ENCODE measurements around the gene PHF8.

DNA sequence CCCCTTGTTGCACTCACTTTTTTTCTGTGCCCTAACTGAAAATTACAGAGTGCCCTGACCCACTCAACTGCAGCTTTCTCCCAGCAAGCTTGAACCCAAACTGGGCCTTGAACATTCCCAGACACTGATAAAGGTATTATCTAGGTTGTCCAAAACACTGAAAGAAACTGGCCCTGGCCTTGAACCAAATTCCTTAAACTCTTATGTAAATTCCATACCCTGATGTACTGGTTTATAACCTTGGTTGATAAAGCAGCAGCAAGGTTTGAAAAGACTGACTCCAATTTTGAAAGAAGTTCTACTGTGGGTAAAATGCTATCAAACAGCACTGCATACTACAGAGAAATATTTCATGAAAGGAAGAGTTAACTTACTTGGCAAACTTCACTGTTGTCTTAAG lies 125.6 kb downstream of the PHF8 start:
- TF ChIP-seq, protein P1, sequence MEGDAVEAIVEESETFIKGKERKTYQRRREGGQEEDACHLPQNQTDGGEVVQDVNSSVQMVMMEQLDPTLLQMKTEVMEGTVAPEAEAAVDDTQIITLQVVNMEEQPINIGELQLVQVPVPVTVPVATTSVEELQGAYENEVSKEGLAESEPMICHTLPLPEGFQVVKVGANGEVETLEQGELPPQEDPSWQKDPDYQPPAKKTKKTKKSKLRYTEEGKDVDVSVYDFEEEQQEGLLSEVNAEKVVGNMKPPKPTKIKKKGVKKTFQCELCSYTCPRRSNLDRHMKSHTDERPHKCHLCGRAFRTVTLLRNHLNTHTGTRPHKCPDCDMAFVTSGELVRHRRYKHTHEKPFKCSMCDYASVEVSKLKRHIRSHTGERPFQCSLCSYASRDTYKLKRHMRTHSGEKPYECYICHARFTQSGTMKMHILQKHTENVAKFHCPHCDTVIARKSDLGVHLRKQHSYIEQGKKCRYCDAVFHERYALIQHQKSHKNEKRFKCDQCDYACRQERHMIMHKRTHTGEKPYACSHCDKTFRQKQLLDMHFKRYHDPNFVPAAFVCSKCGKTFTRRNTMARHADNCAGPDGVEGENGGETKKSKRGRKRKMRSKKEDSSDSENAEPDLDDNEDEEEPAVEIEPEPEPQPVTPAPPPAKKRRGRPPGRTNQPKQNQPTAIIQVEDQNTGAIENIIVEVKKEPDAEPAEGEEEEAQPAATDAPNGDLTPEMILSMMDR (IDR thresholded peaks at IDR 0.05) = no peak
- TF ChIP-seq POLR2A (IDR thresholded peaks at IDR 0.05; ENCODE audit: low read depth) (no peak), POLR2AphosphoS5 (IDR thresholded peaks at IDR 0.05) (no peak), EP300 (IDR thresholded peaks at IDR 0.05) (no peak)
